HG02973 (cell line): ENCODE data around the gene ZNF879.
A peak's percentile ranks its signal among the peaks of the same experiment; 100 is the strongest.

Experiments used
- ATAC-seq: cut with Tn5 transposase; IDR thresholded peaks from one replicate; pipeline ENCODE4 v1.9.1; 2021; ENCODE audit warnings: moderate library complexity; ENCODE audit not compliant: unreplicated experiment

ZNF879 gene

DNA sequence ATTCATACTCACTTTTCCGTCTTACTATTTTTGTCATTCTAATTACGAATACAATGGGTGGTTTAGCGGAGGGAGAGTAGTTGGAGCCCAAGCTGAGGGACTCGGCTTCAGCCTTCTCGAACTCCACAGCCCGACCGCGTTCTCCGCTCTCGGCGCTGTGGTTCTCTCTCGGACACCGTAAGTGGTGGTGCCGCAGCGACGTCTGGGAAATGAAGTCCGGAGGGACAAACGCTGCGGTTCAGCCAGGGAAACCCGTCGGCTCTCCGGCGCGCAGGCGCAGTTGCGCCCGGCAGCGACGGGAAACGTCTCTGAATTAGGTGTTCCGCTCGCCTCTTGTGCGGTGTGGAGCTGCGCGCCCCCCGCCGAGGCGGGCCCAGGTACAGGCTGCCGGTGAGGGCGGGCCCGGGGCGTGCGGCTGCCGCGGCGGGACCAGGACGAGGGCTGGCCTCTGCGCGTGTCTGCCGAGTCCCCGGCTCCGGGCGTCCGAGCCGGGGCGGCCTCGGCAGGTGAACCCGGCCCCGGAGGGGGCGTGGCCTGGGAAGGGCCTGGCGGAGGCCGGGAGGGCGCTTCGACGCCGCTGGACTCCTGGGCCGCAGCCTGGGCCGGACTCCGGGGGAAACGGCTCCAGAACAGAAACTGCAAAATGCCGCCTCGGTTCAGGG, at the start of gene ZNF879:
Gene ZNF879 (plus strand): TSS at position 277 of the 662 bp plus-strand sequence. CDS start 1,201 bp downstream, outside the sequence.
- ATAC-seq = peak; percentile 87

DNA sequence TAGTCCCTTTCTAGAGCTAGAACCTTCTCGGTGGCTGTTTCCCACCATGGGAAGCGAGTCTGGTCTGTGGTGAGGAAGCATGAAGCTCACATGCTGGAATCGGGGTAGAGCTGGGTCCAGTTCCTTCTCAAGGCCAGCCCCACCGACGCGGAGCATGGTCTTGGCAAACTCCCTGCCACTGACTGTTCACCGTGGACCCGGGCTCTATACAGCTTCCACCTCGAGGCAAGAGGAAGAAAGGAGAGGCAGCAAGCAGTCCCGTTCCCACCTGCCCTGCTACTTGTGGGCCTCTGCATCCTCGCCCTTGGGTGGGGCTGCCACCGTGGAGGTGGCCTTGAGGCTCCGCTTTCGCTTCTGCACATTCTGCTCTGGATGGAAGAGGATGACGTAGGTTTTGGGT, 42.2 kb upstream of the ZNF879 start:
- no peak for ATAC-seq

DNA sequence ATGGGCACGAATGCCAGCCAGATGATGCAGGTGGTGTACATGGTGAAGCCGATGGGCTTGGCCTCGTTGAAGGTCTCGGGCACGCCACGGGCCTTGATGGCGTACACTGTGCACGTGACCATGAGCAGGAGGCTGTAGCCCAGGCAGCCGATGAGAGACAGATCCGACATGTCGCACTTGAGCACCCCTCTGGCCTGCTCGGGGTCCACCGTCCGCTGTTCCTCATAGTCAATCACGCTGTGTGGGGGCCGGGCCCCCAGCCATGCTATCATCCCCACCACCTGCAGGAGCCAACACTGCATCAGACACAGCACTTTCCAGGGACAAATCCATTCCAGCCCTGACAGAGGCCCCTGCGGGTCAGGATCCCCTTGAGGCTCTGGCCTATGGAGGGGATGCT, 40.7 kb upstream of the ZNF879 start:
- ATAC-seq = no peak

DNA sequence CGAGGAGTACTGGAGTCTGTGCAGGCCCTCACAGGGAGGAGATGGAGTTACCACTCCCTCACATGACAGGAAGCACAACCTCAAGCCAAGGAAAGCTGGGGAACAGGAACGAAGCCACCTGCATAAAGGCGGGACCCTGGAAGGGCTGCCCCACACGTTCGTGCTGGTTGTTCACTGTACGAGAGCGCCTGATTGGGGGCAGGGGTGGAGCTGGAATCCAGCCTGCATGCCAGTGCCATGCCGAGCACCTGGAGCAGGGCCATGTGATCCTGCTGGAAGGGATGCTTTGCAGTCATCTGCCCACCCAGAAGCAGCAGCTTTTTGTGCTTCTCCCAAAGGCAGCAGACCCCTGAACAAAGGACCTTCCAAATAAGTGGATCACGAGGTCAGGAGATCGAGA, 39.9 kb upstream of the ZNF879 start:
- ATAC-seq = no peak

DNA sequence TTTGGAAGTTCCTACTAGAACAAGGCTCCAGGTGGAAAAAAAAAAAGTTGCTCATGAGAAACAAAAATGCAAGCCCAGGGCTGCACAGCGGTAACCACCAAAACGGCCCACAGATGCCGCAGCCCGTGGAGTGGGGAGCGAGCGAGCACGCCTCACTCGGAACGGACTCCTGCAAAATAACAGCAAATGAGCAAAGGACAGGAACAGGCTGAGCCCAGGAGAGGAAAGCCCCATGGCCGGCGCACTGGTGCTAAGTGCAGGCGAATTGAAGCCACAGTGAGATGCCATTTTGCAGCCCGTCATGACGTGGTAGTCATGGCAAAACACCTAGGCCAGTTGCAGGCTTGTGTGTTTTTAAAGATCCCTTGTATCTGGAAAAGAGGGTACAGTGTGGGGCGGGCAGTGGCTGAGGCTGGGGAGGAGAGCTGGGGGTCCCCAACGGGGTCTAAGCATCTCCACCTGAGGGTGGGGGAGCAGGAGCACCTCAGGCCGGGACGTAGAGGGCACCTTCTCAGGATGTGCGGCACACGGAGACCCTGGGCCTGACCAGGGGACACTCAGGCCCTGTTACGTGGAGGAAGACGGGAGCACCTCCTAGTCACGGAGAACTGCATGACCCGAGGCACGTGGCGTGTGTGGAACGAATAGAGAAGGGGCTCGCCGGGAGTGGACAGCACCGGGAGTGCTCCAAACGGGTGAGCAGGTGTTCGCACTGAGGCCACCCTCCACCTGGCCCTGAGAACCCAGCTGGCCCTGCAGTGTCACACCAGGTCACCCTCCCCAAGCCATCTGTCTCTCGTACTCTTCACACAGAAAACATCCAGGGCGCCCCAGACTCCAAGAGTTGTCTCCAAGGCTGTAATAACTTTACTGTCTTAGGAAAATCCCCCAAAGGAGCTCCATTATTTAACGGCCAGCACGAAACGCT, 39.2 kb upstream of the ZNF879 start:
- no peak for ATAC-seq

DNA sequence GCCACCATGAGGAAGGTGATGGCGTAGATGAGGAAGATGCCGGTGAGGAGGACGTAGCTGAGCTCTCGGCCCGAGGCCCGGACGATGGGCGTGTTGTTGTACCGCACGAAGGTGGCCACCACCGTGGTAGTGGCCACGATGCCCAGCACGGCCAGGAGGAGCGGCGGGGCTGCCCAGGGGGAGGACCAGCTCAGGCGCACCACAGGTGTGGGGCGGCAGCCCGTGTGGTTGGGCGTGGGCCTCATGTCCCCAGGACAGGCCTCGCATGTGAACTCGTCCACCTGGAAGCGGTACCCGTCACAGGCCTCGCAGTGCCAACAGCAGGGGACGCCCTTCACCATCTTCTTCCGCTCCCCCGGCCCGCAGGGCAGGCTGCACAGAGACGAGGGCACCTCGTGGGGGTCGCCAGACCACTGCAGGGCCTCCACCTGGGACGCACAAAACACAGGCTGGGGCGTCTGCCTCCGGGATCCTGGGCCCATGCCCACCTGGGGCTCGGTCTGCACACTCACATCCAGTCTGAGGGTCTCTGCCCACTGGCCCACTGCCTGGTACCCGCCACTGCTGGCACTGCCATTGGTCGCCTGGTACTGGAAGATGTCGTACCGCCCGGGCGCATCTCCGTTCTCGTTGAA, 37.2 kb upstream of the ZNF879 start:
- no peak for ATAC-seq

DNA sequence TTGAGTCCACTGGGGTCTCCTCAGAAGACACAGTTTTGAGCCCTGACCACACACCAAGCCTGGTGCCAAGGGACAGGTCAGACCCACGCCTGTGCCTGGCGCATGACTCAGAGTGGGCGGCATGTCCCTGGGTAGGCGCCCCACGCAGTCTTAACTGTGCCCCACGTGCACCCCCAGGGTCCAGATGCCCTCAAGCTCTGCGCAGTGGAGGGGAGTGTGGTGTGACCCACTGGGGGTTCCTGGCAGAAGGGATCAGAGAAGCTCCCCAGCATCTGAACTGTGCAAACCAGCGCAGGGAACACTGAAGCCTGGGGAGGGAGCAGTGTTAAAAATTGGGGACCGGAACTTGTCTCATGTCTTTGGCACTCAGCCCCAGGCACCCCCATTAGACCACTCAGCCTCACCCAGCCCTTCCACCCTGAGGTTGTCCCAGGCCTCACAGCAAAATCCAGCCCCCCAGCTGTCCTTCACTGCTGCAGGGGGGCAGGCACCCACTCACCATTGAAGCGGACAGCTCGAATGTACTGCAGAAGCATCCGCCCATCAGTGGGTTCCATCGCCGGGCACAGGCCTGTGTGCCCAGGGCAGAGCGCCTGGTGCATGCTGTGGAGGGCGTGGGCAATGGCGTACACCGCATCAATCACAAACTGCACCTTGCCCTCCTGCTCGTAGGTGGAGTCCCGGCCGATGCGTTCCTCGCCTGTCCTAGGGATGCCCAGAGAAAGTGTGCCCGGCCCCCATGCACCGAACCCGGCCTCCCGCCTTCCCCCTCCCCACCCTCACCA, 35.0 kb upstream of the ZNF879 start:
- ATAC-seq = no peak

DNA sequence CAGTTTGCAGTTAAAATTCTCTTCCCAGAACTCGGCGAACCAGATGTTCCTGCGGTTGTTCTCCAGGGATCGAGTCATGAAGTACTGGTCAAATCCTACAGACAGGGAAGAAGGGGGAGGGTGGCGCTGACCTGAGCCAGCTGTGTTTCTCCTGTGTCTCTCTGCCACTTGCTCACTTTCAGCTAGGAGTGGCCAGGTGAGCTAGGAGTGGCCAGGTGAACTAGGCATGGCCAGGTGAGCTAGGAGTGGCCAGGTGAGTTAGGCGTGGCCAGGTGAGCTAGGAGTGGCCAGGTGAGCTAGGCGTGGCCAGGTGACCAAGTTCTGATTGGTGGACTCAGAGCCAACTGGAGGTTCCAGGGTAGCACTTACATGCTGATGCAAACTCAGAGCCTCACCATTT, 34.3 kb upstream of the ZNF879 start:
- no peak for ATAC-seq

DNA sequence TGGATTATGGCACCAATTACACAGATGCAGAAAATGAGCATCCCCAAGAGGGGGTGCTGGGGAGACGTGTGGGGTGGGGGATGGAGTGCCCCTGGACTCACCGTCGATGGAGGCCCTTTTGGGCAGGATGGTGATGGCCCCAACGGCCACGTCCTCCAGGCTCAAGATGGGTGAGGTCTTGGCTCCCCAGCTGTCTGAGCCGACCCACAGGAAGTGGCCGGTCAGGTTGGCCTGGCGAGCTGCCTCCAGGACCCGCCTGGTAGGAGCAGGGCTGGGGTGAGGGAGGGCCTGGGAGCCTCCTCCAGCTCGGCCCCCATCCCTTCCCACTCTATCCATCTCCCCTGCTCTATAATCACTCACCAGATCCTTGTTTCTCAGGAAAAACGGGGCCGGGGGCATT, 33.1 kb upstream of the ZNF879 start:
- ATAC-seq = no peak

DNA sequence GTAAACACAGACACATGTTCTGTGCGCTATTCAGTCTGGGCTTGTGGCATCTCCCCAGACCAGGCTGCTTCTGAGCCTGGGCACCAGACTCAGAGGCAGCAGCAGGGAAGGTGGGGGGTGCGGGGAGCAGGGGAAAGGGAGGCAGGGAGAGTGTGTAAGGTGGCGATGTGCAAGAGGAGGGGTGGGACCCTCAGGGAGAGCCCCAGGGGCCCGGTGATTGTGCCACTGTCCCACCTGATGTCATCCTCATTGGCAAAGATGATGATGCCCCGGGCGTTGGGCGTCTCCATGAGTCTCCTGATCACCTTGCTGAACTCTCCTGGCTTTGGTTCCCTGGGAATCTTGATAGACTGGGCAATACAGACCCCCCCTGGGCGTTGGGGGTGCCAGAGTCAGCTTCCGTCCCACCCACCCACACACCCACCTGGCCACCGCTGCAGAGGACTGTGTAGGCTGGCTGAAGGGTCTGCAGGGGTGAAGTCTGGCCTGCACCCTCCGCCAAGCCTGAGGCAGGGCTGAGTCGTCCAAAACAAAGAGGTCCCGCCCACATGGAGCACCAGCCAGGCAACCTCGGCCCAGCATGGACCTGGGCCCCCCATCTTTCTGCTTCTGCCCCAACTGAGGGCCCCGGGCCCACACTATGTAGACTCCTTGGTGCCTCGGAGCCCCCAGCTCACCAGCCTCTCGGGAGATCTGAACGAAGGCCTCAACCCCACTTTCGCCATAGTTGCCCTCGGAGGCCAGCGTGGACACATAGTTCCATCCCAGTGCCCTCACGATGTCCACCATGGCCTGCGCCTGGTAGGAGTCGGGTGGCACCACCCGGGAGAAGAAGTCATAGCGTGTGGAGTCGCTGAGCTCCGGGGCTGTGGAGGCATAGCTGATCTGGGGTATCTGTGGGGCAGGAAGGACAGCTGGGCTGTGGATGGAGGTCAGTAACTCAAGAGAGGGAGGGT, 32.1 kb upstream of the ZNF879 start:
- ATAC-seq = no peak

DNA sequence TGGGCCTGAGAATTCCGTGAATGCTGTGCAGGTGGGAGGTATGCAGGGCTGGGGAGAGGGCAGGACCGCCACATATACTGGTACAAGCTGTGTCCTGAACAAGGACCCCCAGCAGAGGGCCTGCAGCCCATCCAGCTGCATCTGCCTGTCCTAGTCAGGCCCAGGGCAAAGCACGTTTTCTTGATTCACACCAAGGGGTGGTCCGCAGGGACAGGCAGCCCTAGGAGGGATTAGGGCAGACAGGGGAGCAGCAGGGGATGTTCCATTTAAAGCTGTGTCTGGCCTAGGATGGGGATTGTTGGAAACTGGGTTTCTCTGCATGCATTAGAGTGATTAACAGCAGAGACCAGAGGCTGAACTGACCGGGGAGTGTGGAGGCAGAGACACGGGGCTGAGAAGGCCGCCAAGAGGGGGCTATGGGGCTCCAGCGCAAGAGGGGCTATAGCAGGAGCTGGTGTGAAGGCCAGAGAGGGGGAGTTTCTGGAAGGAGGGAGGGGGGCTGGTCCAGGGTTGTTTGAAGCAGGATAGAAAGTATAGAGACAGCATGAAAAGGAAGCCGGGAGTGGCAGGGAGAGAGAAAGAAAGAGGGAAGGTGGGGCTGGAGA, 31.2 kb upstream of the ZNF879 start:
- ATAC-seq = no peak

DNA sequence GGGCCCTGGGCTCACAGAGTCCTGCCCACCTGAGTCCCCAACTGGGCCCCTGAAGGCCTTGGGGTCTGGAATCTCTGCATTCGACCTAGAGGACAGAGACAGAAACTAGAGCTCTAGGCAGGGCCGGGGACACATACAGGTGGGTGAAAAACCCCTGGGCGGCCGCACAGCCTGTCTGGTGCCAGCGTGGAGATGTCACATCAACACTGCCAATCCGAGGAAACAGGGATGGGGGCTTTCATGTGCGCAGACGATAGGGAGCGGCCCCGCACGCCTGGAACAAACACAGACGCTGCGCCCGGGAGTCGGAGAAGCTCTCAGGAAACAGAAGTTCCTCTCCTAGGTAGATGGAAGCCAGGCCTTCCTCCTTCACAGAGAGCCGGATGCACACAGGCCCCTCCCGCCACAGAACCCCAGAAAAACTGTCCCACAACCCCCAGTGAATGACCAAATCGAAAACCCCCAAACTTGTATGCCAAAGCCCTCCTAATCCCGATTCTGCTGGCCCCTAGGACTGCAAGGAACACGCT, 30.3 kb upstream of the ZNF879 start:
- no peak for ATAC-seq

DNA sequence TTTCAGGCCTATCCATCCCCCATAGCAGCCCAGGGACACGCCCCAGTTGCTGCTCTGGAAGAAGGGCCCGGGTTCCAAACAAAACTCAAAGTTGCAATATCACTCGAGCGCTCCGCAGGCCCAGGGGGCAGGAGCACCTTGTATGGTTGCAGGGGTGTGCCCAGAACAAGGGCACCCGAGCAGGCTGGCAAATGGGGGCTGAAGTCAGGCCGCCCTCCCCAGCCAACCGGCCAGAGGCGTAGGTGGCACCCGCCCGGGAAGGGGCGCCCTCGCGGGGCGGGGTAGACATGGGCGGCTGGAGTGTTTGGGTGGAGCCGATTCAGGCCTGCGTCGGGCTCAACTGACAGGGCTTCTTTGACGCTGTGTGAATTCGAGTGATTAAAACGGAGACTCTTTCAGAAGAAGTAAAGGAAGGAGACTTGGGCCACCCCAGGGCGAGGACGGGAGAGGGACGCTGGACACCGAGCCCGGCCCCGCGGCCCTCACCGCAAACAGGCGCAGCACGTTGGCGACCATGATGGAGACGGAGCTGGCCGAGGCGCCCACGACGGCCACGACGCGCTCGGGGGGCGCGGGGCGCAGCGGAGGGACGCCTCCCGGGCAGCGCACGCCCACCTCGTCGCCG, 29.5 kb upstream of the ZNF879 start:
- ATAC-seq = no peak

DNA sequence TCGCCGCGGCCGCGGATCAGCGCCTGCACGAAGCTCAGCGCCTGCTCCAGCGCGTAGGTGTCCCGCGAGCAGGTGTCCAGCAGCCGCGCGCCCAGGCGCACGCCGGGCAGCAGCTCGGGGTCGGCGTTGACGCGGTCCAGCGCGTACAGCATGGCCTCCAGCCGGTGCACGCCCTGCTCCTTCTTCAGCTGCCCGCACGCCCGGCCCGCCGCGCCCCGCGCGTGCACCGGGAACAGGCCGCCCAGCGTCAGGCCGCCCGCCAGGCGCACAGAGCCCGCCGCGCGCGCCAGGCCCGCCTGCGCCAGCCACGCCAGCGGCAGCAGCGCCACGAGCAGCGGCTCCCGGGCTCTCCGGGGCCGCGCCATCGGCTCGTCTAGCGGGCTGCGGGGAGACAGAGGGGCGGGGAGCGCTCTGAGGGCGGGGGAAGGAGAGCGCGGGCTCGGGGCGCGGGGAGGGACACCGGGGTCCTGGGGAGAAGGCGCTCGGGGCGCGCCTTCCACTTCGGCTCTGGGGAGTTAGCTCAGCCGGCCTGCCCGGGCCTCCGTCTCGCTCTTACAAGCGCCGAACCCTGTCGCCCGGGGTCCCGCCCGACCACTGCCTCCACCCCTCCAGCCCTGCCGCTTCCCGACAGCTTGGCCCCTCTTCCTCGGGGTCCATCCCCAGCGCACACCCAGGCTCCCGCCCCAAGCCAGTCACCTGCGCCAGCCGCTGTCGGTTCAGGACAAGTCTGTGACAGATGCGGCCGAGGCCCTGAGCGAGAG, 28.8 kb upstream of the ZNF879 start, which contains the start of gene GRM6:
Gene GRM6 (minus strand): TSS at position 741 of the 761 bp plus-strand sequence. CDS start 376 bp downstream, at position 365.
- ATAC-seq = no peak

DNA sequence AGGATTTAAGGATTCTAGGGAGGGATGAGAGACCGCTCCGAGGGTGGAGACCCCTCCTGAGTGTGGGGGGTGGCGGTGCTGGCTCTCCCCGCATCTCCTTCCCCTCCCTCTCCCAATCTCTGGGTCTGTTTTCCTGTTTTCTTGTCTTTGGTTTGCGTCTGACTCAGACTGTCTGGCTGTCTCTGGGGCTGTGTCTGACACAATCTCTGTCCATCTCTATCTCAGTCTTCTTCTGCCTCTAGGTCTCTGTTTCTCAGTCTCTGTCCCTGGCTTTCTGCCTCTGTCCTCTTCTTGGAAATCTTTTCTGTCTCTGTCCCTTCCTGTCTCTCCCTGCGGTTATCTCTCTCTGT, 28.3 kb upstream of the ZNF879 start:
- ATAC-seq = no peak

DNA sequence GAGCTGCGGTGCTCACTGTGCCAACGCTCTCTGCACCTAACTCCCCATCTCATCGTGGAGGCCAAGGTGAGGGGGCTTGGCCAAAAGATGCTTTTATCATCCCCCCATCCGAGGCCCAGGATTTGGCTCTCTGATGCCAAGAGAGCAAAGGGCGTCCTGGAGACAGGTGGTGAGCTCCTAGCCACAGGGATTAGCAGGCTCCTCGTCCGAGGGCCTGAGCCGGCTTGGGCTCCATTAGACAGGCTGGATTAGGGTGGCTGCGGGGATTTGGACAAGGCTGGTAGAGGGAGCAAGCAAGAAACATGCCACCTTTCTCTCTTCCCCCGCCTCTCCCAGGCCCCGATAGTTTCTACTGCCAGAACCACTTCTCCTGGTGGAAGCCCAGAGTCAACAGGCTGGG, 27.4 kb upstream of the ZNF879 start:
- ATAC-seq = no peak

DNA sequence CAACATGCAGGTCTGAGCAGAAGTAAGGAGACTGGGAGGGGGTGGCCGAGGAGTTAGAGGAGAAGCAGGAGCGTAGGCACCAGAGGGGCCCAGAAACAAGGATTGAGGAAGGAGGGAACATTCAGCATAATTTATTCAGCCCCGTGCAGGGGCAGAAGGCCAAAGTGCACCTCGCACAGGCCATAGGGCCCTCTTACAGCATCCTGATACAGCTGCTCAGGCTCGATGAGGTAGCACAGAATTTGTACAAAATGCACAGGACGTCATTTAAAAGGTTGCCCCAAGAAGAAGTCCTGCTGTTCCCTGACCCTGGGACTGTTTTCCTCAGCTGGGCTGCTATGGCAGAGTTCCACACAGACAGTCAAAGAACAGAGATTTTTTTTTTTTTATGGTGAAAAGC, 26.4 kb upstream of the ZNF879 start:
- ATAC-seq = no peak

DNA sequence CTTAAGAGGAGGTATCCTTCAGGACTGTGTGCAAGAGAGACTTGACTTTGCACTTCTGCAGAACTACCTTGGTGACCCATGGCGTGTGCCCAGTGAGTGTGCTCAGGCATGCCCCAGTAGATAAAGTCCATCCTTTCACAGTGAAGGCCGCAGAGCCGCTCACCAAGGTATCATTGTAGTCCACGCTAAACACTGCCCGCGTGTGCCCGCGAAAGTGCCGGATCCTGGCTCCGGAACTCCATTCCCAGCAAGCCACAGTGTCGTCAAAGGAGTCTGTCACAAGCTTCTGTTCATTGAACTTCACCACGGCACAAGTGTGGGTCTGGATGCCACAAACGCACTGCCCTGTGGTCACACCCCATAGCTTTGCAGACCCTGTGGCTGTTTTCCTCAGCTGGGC, 25.2 kb upstream of the ZNF879 start:
- no peak for ATAC-seq
